AG04449 (cell line): ENCODE data around the gene ARL4D.

Source experiments
- CTCF ChIA-PET: fragments of 350-600 bp; formaldehyde crosslinking; extraction: SDS; loops from one replicate; lab custom pipeline; 2021; ENCODE audit warnings: antibody characterized with exemption; lab: Yijun Ruan, JAX
- POLR2A ChIA-PET: fragments of 400-600, 350-600 bp; formaldehyde crosslinking; extraction: SDS; loops from one replicate; lab custom pipeline; 2020; ENCODE audit warnings: antibody characterized with exemption, inconsistent platforms; lab: Yijun Ruan, JAX
- DNase-seq: peaks from one replicate; pipeline ENCODE4 v3.0.0-alpha.2; 2010; ENCODE audit warnings: low read depth, low spot score
- H3K4me3 ChIP-seq: 2 replicates; pipeline ENCODE4 v1.5.1; 2011; ENCODE audit warnings: low read depth, mild to moderate bottlenecking, control low read depth, low read length
- CTCF ChIP-seq: IDR thresholded peaks from one replicate; pipeline ENCODE4 v1.5.1; 2011; ENCODE audit warnings: mild to moderate bottlenecking, moderate library complexity, low read length, control low read depth, inconsistent platforms; ENCODE audit not compliant: insufficient read depth; ENCODE audit errors: missing control alignments

The ARL4D gene

GRCh38 chr17:43434902-43435319 lies 36.1 kb downstream of the ARL4D start:
- ChIA-PET POLR2A (no interaction called here), CTCF (interaction anchor here (0.7 to 1.8 kb wide), 5 partner anchors 9 to 49 kb away, joined by 3 to 4 read pairs (median 4); partner anchors contain the start of gene DHX8)
- no peak for DNase-seq
- TF ChIP-seq CTCF, result no peak
- no peak overlapping the region for H3K4me3 ChIP-seq

- no peak for DNase-seq
- POLR2A ChIA-PET, result no interaction called here
Observed at GRCh38 chr17:43437756-43438155, 39.0 kb downstream of the ARL4D start.

GRCh38 chr17:43438626-43439025 lies 39.8 kb downstream of the ARL4D start:
- ChIA-PET CTCF (interaction anchor here (1.0 to 1.3 kb wide), 2 partner anchors 23 to 44 kb away, joined by 4 to 5 read pairs; no protein-coding TSS in a partner anchor), POLR2A (no interaction called here)
- DNase-seq, result no peak
- no peak overlapping the region for H3K4me3 ChIP-seq
- TF ChIP-seq CTCF, result no peak

More at GRCh38 chr17:43437756-43438155, 39.0 kb downstream of the ARL4D start:
- no peak for TF ChIP-seq CTCF
- CTCF ChIA-PET, result interaction anchor here (0.6 kb wide), 1 partner anchor 22 kb away, joined by 3 read pairs; no protein-coding TSS in a partner anchor
- no peak overlapping the region for H3K4me3 ChIP-seq

- CTCF ChIA-PET, result interaction anchor here (1.0 to 1.3 kb wide), 2 partner anchors 22 to 45 kb away, joined by 4 to 5 read pairs; no protein-coding TSS in a partner anchor
Observed at GRCh38 chr17:43439041-43439440, 40.2 kb downstream of the ARL4D start.

GRCh38 chr17:43442711-43443110 lies 43.9 kb downstream of the ARL4D start:
- ChIA-PET POLR2A (no interaction called here), CTCF (no interaction called here)
- no peak overlapping the region for H3K4me3 ChIP-seq
- DNase-seq, result no peak
- TF ChIP-seq CTCF, result no peak

More at GRCh38 chr17:43439041-43439440, 40.2 kb downstream of the ARL4D start:
- TF ChIP-seq CTCF, result no peak
- no peak overlapping the region for H3K4me3 ChIP-seq
- POLR2A ChIA-PET, result no interaction called here
- no peak for DNase-seq

GRCh38 chr17:43443381-43443780 lies 44.6 kb downstream of the ARL4D start:
- DNase-seq, result no peak
- POLR2A ChIA-PET, result interaction anchor here (0.6 kb wide), 1 partner anchor 42 kb away, joined by 3 read pairs; no protein-coding TSS in a partner anchor
- CTCF ChIA-PET, result no interaction called here
- H3K4me3 ChIP-seq, result no peak overlapping the region
- TF ChIP-seq CTCF, result no peak
